ENCODE data around the gene OTOF. TPM values are rescaled to one million over a fixed set of nuclear protein-coding genes. Genes with fewer than 3 reads are reported as not detected.
A peak's percentile ranks its signal among the peaks of the same experiment; 100 is the strongest.

The OTOF gene
- total RNA-seq, 1 experiment from 2014 or later: 0.26 TPM

DNA sequence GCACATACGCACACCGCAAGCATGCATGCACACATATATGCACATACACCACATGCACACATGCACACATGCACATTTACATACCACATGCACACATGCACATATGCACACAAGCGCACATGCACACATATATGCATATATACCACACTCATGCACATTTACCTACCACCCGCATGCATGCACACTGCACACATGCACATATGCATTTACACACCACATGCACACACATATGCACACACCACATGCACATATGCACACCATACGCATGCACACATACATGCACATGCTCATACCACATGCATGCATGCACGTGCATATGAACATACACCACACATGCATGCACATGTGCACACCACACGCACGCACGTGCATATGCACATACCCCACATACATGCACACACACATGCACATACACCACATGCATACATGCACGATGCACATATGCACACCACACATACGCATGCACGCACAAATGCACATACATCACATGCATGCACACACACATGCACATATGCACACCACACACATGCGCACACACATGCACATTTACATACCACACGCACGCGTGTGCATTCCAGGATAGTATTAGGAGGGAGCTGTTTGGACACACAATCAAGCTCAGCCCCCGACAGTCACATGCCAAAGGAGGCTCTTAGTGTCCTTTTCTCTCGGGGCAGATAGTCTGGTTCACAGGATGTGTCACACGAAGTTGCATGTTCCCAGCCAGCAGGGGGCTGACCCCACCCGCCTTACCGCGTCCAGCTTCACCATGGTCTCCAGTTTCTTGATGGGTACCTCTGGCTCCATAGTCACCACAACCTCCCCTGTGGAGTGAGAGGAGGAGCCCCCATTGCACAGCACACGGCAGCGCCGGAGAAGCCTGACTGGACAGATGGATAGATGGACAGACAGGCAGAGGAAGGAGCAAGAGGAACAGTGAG, 5.9 kb downstream of the OTOF start:
- CTCF ChIA-PET: interaction anchor here (0.5 to 4.9 kb wide), 20 partner anchors 8 to 236 kb away, joined by 3 to 43 read pairs (median 4); no protein-coding TSS in a partner anchor
- peaks cover 9% of the 10 kb centered on the region; the same call in 1 of the 2 replicates for H3K9me3 Mint-ChIP-seq
- H3K4me1 Mint-ChIP-seq: 0 out of 2 replicates have a peak, but pooled peaks cover 2% of the 10 kb centered on the region
- TF ChIP-seq NR3C1 (CRISPR knock-in tag; conservative IDR thresholded peaks at IDR 0.05; ENCODE audit: low read depth) (no peak), EMX1 (CRISPR knock-in tag; IDR thresholded peaks at IDR 0.05) (no peak), ZNF416 (CRISPR knock-in tag; IDR thresholded peaks at IDR 0.05) (no peak), JUN (CRISPR knock-in tag; IDR thresholded peaks at IDR 0.05) (no peak), NR2C2 (CRISPR knock-in tag; IDR thresholded peaks at IDR 0.05) (no peak), SOX15 (CRISPR knock-in tag; IDR thresholded peaks at IDR 0.05) (no peak), ATF6 (CRISPR knock-in tag; IDR thresholded peaks at IDR 0.05) (no peak), SMAD3 (CRISPR knock-in tag; IDR thresholded peaks at IDR 0.05; ENCODE audit: borderline replicate concordance) (no peak), MXD4 (CRISPR knock-in tag; IDR thresholded peaks at IDR 0.05; ENCODE audit: borderline replicate concordance) (no peak), ATF1 (CRISPR knock-in tag; IDR thresholded peaks at IDR 0.05) (no peak), CBFB (CRISPR knock-in tag; IDR thresholded peaks at IDR 0.05; ENCODE audit: low read depth) (no peak), AR (CRISPR knock-in tag; IDR thresholded peaks at IDR 0.05) (no peak), SMAD4 (CRISPR knock-in tag; IDR thresholded peaks at IDR 0.05) (no peak), FOXP4 (CRISPR knock-in tag; IDR thresholded peaks at IDR 0.05) (no peak)
- TF ChIP-seq, protein P1, sequence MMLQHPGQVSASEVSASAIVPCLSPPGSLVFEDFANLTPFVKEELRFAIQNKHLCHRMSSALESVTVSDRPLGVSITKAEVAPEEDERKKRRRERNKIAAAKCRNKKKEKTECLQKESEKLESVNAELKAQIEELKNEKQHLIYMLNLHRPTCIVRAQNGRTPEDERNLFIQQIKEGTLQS (CRISPR knock-in tag; conservative IDR thresholded peaks at IDR 0.05): no peak
- TF ChIP-seq, protein P2, sequence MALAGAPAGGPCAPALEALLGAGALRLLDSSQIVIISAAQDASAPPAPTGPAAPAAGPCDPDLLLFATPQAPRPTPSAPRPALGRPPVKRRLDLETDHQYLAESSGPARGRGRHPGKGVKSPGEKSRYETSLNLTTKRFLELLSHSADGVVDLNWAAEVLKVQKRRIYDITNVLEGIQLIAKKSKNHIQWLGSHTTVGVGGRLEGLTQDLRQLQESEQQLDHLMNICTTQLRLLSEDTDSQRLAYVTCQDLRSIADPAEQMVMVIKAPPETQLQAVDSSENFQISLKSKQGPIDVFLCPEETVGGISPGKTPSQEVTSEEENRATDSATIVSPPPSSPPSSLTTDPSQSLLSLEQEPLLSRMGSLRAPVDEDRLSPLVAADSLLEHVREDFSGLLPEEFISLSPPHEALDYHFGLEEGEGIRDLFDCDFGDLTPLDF (CRISPR knock-in tag; IDR thresholded peaks at IDR 0.05): no peak
- H3K27ac Mint-ChIP-seq: peak overlapping the region; percentile 65; the same call in 1 of the 2 replicates
- POLR2A ChIA-PET: no interaction called here
- no peak for ATAC-seq
- no peak for DNase-seq (ENCODE audit: low spot score)
- no peak overlapping the region for H3K4me3 Mint-ChIP-seq
- H3K36me3 Mint-ChIP-seq: no peaks in the 10 kb centered on the region
- H3K27me3 Mint-ChIP-seq (ENCODE audit: low read depth): no peaks in the 10 kb centered on the region
